ENCODE data around the gene LGR5. TPM values are rescaled to one million over a fixed set of nuclear protein-coding genes. Genes with fewer than 3 reads are reported as not detected.

Gene LGR5
- total and polyA plus RNA-seq, 10 of the 15 experiments (the other 5 are each of a cell fraction or from before 2014, with no cell fraction given): 2.1 TPM; not detected in 9

DNA sequence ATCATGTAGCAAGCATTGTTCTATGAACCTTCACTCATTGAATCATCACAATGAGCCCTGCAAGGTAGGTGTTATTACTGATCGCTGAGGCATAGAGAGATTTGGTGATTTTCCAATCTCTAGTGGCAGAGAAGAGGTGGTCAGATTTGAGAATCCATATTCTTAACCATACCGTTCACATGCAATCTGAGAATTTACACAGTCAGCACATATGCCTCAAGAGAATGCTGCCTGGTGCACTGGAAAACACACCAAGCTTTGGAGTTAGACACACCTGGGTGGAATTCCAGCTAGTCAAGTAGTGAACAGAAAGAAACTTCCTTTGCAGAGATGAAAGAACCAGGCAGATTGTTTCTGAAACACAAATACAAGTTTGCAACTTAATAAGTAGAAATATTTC is 94.1 kb downstream of the LGR5 start:
- ChIA-PET RAD21 (ENCODE audit: unreplicated experiment) (no interaction called here), CTCF (interaction anchor here (1.0 kb wide), 1 partner anchor 214 kb away, joined by 3 read pairs; no protein-coding TSS in a partner anchor), POLR2A (no interaction called here), SMC1A (ENCODE audit: uncharacterized antibody, unreplicated experiment) (interaction anchor here (1.0 kb wide), 1 partner anchor 12 kb away, joined by 3 read pairs; no protein-coding TSS in a partner anchor)
- in situ Hi-C loops (cut with MboI) (no loop called here), intact Hi-C loops (cut with micrococcal nuclease; ENCODE audit: unreplicated experiment) (no loop called here)
- H3K9ac ChIP-seq (ENCODE audit: control insufficient read depth, insufficient read depth, low read length): no peak overlapping the region
- H3K79me2 ChIP-seq (ENCODE audit: control insufficient read depth, insufficient read depth, low read length): no peaks in the 10 kb centered on the region
- no peaks in the 10 kb centered on the region for H3K4me1 ChIP-seq (ENCODE audit: control insufficient read depth, insufficient read depth, low read length)
- H4K20me1 ChIP-seq (ENCODE audit: control insufficient read depth, insufficient read depth): no peaks in the 10 kb centered on the region
- no peak overlapping the region for H3K4me3 ChIP-seq
- FAIRE-seq (no peak), ATAC-seq (no peak), DNase-seq (ENCODE audit: low read depth, low spot score) (no peak)
- H3K4me2 ChIP-seq (ENCODE audit: control insufficient read depth, insufficient read depth): no peak overlapping the region
- no peaks in the 10 kb centered on the region for H3K9me3 ChIP-seq (replicated peaks; ENCODE audit: control insufficient read depth, insufficient read depth, low read length)
- TF ChIP-seq SMAD5 (IDR thresholded peaks at IDR 0.05; ENCODE audit: low read depth) (no peak), NFXL1 (IDR thresholded peaks at IDR 0.05; ENCODE audit: borderline replicate concordance) (no peak), CEBPB (IDR thresholded peaks at IDR 0.05; ENCODE audit: borderline replicate concordance in 1 of 2, low read depth in 2 of 2, low read length in 2 of 2) (no peak), BMI1 (IDR thresholded peaks at IDR 0.05; ENCODE audit: borderline replicate concordance) (no peak), MTA3 (IDR thresholded peaks at IDR 0.05; ENCODE audit: borderline replicate concordance, low read length) (no peak), TAF1 (IDR thresholded peaks at IDR 0.05; ENCODE audit: borderline replicate concordance, low read depth, low read length) (no peak), WRNIP1 (IDR thresholded peaks at IDR 0.05; ENCODE audit: borderline replicate concordance, low read depth, low read length) (no peak)
- TF ChIP-seq, protein P1, sequence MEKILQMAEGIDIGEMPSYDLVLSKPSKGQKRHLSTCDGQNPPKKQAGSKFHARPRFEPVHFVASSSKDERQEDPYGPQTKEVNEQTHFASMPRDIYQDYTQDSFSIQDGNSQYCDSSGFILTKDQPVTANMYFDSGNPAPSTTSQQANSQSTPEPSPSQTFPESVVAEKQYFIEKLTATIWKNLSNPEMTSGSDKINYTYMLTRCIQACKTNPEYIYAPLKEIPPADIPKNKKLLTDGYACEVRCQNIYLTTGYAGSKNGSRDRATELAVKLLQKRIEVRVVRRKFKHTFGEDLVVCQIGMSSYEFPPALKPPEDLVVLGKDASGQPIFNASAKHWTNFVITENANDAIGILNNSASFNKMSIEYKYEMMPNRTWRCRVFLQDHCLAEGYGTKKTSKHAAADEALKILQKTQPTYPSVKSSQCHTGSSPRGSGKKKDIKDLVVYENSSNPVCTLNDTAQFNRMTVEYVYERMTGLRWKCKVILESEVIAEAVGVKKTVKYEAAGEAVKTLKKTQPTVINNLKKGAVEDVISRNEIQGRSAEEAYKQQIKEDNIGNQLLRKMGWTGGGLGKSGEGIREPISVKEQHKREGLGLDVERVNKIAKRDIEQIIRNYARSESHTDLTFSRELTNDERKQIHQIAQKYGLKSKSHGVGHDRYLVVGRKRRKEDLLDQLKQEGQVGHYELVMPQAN (conservative IDR thresholded peaks at IDR 0.05): no peak
- TF ChIP-seq, protein P2, sequence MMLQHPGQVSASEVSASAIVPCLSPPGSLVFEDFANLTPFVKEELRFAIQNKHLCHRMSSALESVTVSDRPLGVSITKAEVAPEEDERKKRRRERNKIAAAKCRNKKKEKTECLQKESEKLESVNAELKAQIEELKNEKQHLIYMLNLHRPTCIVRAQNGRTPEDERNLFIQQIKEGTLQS (IDR thresholded peaks at IDR 0.05; ENCODE audit: borderline replicate concordance, extremely low read depth, low read depth, low read length): no peak
- TF ChIP-seq, protein P3, sequence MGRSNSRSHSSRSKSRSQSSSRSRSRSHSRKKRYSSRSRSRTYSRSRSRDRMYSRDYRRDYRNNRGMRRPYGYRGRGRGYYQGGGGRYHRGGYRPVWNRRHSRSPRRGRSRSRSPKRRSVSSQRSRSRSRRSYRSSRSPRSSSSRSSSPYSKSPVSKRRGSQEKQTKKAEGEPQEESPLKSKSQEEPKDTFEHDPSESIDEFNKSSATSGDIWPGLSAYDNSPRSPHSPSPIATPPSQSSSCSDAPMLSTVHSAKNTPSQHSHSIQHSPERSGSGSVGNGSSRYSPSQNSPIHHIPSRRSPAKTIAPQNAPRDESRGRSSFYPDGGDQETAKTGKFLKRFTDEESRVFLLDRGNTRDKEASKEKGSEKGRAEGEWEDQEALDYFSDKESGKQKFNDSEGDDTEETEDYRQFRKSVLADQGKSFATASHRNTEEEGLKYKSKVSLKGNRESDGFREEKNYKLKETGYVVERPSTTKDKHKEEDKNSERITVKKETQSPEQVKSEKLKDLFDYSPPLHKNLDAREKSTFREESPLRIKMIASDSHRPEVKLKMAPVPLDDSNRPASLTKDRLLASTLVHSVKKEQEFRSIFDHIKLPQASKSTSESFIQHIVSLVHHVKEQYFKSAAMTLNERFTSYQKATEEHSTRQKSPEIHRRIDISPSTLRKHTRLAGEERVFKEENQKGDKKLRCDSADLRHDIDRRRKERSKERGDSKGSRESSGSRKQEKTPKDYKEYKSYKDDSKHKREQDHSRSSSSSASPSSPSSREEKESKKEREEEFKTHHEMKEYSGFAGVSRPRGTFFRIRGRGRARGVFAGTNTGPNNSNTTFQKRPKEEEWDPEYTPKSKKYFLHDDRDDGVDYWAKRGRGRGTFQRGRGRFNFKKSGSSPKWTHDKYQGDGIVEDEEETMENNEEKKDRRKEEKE (IDR thresholded peaks at IDR 0.05): no peak
- TF ChIP-seq, protein P4, sequence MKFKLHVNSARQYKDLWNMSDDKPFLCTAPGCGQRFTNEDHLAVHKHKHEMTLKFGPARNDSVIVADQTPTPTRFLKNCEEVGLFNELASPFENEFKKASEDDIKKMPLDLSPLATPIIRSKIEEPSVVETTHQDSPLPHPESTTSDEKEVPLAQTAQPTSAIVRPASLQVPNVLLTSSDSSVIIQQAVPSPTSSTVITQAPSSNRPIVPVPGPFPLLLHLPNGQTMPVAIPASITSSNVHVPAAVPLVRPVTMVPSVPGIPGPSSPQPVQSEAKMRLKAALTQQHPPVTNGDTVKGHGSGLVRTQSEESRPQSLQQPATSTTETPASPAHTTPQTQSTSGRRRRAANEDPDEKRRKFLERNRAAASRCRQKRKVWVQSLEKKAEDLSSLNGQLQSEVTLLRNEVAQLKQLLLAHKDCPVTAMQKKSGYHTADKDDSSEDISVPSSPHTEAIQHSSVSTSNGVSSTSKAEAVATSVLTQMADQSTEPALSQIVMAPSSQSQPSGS (IDR thresholded peaks at IDR 0.05; ENCODE audit: low read length): no peak
- no TSS peak for BruUV-seq (replicated peaks)
- H3K27ac ChIP-seq (ENCODE audit: control insufficient read depth, insufficient read depth): no peak overlapping the region
- 61% methylated on average over 2 of the region's 2 CpGs for WGBS (ENCODE audit: insufficient coverage, insufficient replicate concordance, low lambda C conversion rate, missing lambda C conversion rate)
- 0 out of 4 replicates have a peak, but pooled peaks cover 0 to 2% of the 10 kb centered on the region in 2 experiments for H3K27me3 ChIP-seq (replicated peaks in 1 of 2; ENCODE audit: control insufficient read depth in 2 of 2, insufficient read depth in 2 of 2, low read length in 1 of 2)
- H3K36me3 ChIP-seq (ENCODE audit: control insufficient read depth in 2 of 2, insufficient read depth in 2 of 2, low read length in 1 of 2): no peaks in the 10 kb centered on the region
- H2AFZ ChIP-seq (ENCODE audit: control insufficient read depth, low read depth, low read length): no peak overlapping the region

Measured in GM12878 (cell line).